SH-SY5Y (cell line): Measurements from ENCODE around the gene BTBD9.

Experiments
- GATA2 ChIP-seq: IDR thresholded peaks from 2 replicates; pipeline ENCODE4 v1.6.1; 2011; ENCODE audit warnings: mild to moderate bottlenecking, low read depth, low read length
- GATA3 ChIP-seq: IDR thresholded peaks from 2 replicates; pipeline ENCODE4 v1.6.1; 2011; ENCODE audit warnings: low read depth, mild to moderate bottlenecking, low read length, moderate library complexity

DNA sequence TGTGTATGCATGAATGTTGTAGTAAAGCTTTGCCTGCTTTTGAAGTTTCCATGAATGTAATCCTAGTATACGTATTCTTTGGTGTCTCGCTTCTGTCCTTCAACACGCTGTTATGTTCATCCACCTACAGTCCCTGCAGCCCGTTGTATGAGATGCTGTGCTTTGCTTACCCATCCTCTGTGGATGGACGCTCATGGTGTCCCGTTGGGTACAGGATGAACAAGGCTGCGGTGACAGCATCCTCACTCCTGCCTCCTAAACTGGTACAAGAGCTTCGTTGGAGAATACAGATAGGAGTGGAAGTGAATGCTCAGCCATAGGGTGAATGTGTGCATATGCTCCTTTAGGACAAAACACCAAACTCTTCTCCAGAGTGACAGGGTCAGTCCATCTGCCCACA, 454.0 kb downstream of the BTBD9 start:
- TF ChIP-seq GATA3 (no peak), GATA2 (no peak)
